GM11168 (cell line): ENCODE measurements around the gene TMEM266.

Experiments
- in situ Hi-C: fragments of 300-500 bp; cut with MboI; formaldehyde crosslinking; loops from one replicate; pipeline ENCODE4 v1.12.0; 2022; ENCODE audit warnings: low sequenced_read_pairs; ENCODE audit not compliant: unreplicated experiment

TMEM266 gene

GRCh38 chr15:76217882-76218217, 158.1 kb downstream of the TMEM266 start:
- in situ Hi-C loops = no loop called here

GRCh38 chr15:76221085-76221767, 161.4 kb downstream of the TMEM266 start:
- in situ Hi-C loops = no loop called here

- in situ Hi-C loops = no loop called here
Measured at GRCh38 chr15:76222159-76222558, 162.4 kb downstream of the TMEM266 start.

GRCh38 chr15:76223521-76223920, 163.7 kb downstream of the TMEM266 start:
- in situ Hi-C loops = no loop called here

- in situ Hi-C loops = no loop called here
Measured at GRCh38 chr15:76229266-76229665, 169.5 kb downstream of the TMEM266 start.

- in situ Hi-C loops = no loop called here
Measured at GRCh38 chr15:76233921-76234320, 174.1 kb downstream of the TMEM266 start.

GRCh38 chr15:76234337-76234889, 174.6 kb downstream of the TMEM266 start:
- in situ Hi-C loops = no loop called here

- in situ Hi-C loops = no loop called here
Measured at GRCh38 chr15:76235186-76235826, 175.5 kb downstream of the TMEM266 start.

GRCh38 chr15:76236350-76236749, 176.6 kb downstream of the TMEM266 start:
- in situ Hi-C loops = no loop called here

- in situ Hi-C loops = no loop called here
Measured at GRCh38 chr15:76239786-76240185, 180.0 kb downstream of the TMEM266 start.

GRCh38 chr15:76245072-76245610, 185.4 kb downstream of the TMEM266 start:
- in situ Hi-C loops = no loop called here

GRCh38 chr15:76251717-76252116, 191.9 kb downstream of the TMEM266 start:
- in situ Hi-C loops = no loop called here

- in situ Hi-C loops = no loop called here
Measured at GRCh38 chr15:76252249-76252648, 192.5 kb downstream of the TMEM266 start.

GRCh38 chr15:76253691-76254473, 194.1 kb downstream of the TMEM266 start:
- in situ Hi-C loops = no loop called here
